Parathyroid adenoma (tissue), 2 donors: ENCODE results near the gene NEUROG2.
"Not testable (repeated sequence)": the region's sequence is repeated elsewhere in the genome, so short reads cannot be mapped to it uniquely, and the experiment has no call there.

ENCODE experiments used
- H2AFZ ChIP-seq: fragments of 300-600 bp; sonication (generic); one replicate; pipeline ENCODE4 v1.7.0; 2017; ENCODE audit warnings: antibody characterized with exemption, mild to moderate bottlenecking
- H3K27ac ChIP-seq: fragments of 300-600 bp; sonication (generic); one replicate; pipeline ENCODE4 v1.7.0; 2017
- H3K27me3 ChIP-seq: fragments of 300-600 bp; sonication (generic); one replicate; pipeline ENCODE4 v1.7.0; 2017; ENCODE audit warnings: low read length; ENCODE audit not compliant: control insufficient read depth, insufficient read depth
- H3K36me3 ChIP-seq: fragments of 300-600 bp; sonication (generic); one replicate; pipeline ENCODE4 v1.7.0; 2017; ENCODE audit warnings: low read length; ENCODE audit not compliant: control insufficient read depth, insufficient read depth
- H3K4me1 ChIP-seq: fragments of 300-600 bp; sonication (generic); one replicate; pipeline ENCODE4 v1.7.0; 2017; ENCODE audit warnings: control low read depth
- H3K4me2 ChIP-seq: fragments of 300-600 bp; sonication (generic); one replicate; pipeline ENCODE4 v1.7.0; 2017; ENCODE audit warnings: low read length
- H3K4me3 ChIP-seq: fragments of 300-600 bp; sonication (generic); one replicate; pipeline ENCODE4 v1.7.0; 2017; ENCODE audit warnings: low read depth, low read length
- H3K79me2 ChIP-seq: fragments of 300-600 bp; sonication (generic); one replicate; pipeline ENCODE4 v1.7.0; 2017; ENCODE audit warnings: control low read depth
- H3K9ac ChIP-seq: fragments of 300-600 bp; sonication (generic); one replicate; pipeline ENCODE4 v1.7.0; 2017; ENCODE audit warnings: mild to moderate bottlenecking
- H3K9me3 ChIP-seq: fragments of 300-600 bp; sonication (generic); one replicate; pipeline ENCODE4 v1.7.0; 2017; ENCODE audit warnings: low read length; ENCODE audit not compliant: control insufficient read depth
- TF ChIP-seq, protein P1 (sequence below): fragments of 300-600 bp; sonication (generic); IDR thresholded peaks from one replicate; pipeline ENCODE4 v1.7.0; 2017; ENCODE audit warnings: antibody characterized with exemption, mild to moderate bottlenecking
- donor health status: primary hyperparathyroidism.

NEUROG2 gene

DNA sequence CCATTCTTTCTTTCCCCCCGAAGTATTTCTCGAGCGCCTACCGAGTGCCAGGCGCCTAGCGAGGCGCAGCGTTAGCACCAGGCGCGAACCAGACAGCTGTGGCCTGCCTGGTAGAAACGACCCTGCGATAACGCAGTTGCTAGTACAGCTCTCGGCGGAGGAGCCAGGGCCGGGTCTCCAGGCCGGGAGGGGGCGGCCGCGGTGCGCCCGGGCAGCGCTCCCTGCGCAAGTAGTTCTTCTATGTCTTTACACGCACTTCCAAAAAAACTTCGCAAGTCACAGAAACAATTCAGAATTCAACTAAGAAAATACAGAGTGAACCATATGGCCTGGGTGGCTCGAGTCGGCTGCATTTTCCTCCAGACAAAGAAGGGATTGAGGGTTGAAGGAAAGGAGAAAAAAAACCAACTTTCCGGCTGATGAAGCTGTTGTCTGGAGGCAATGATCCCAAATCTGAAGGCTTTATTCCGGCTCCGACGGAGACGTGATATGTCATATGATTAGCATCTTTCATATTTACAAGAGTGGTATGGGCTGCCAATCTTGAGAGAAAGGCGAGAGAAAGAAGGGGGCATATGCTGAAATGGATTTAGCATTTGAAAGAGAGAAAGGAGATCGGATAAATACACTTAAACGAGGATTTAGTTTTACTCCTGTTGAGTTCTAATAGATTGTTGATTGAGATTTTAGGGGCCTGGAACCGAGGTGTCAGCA, 7.2 kb upstream of the NEUROG2 start:
- no peaks in the 10 kb centered on the region for H3K79me2 ChIP-seq
- TF ChIP-seq, protein P1, sequence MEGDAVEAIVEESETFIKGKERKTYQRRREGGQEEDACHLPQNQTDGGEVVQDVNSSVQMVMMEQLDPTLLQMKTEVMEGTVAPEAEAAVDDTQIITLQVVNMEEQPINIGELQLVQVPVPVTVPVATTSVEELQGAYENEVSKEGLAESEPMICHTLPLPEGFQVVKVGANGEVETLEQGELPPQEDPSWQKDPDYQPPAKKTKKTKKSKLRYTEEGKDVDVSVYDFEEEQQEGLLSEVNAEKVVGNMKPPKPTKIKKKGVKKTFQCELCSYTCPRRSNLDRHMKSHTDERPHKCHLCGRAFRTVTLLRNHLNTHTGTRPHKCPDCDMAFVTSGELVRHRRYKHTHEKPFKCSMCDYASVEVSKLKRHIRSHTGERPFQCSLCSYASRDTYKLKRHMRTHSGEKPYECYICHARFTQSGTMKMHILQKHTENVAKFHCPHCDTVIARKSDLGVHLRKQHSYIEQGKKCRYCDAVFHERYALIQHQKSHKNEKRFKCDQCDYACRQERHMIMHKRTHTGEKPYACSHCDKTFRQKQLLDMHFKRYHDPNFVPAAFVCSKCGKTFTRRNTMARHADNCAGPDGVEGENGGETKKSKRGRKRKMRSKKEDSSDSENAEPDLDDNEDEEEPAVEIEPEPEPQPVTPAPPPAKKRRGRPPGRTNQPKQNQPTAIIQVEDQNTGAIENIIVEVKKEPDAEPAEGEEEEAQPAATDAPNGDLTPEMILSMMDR, result no peak
- no peak overlapping the region for H3K4me2 ChIP-seq
- H3K4me3 ChIP-seq, result peak overlapping the region; percentile 1
- no peak overlapping the region for H3K27ac ChIP-seq
- no peaks in the 10 kb centered on the region for H3K36me3 ChIP-seq
- H3K9ac ChIP-seq, result no peak overlapping the region
- H3K9me3 ChIP-seq, result peaks cover under 1% of the 10 kb centered on the region
- H3K4me1 ChIP-seq, result no peaks in the 10 kb centered on the region
- no peak overlapping the region for H2AFZ ChIP-seq
- peaks cover 31% of the 10 kb centered on the region for H3K27me3 ChIP-seq

DNA sequence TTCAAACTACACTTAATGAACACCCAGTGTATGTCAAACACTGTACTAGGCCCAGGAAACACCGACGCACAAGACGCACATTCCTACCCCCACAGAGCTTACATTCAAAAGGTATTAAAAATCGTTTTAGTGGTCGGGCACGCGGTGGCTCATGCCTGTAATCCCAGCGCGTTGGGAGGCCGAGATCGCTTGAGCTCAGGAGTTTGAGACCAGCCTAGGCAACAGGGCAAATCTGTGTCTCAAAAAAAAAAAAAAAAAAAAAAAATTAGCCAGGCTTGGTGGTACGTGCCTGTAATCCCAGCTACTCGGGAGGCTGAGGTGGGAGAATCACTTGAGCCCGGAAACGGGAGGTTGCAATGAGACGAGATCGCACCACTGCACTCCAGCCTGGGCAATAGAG, 6.5 kb upstream of the NEUROG2 start:
- H3K4me1 ChIP-seq, H3K79me2 ChIP-seq: not testable (repeated sequence)
- peaks cover 38% of the 10 kb centered on the region for H3K27me3 ChIP-seq

DNA sequence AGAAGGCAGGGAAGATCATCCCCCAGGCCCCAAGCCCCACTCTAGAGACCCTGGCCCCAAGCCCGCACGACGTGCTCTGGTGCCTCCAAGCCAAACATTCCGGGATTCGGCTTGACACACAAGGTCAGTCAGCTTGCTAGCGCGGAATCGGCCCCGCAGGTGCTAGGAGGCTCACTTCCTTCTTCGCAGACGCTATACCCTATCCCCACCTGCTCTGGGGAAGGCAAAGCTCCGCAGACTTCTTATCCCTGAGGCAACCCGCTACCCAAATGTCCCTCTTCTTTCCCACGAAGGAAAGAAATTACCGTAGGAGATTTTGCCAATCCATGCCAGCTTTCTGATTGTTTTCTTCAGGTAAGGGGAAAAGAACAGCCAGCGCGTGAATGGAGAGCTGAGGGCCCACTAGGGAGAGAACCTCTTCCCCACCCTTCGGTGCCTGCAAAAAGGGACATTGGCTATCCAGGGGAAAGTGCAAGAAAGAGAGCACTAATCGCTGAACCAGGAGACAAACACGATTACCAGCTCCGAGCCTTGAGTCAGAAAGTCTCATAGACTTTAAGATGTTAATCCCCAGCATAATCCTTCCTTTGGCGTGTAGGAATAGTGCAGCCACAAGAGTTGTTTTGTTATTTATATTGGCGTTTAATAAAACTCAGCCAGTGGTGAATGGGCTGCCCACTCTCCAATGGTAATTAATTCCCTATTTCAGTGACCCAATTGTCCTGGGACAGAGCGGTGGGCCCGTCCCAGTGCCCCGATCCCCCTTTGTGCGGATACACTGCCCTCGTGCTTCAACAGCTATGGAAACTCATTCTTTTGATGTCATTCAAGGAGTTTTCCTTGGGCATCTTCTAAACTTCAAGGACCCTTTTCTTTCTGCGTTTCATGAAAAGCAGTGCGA, 5.4 kb upstream of the NEUROG2 start:
- peaks cover 5% of the 10 kb centered on the region for H3K9me3 ChIP-seq
- H2AFZ ChIP-seq, result no peak overlapping the region
- H3K36me3 ChIP-seq, result no peaks in the 10 kb centered on the region
- no peak overlapping the region for H3K4me2 ChIP-seq
- TF ChIP-seq, protein P1, result no peak
- H3K9ac ChIP-seq, result no peak overlapping the region
- no peak overlapping the region for H3K27ac ChIP-seq
- no peak overlapping the region for H3K4me3 ChIP-seq
- H3K79me2 ChIP-seq, result no peaks in the 10 kb centered on the region
- no peaks in the 10 kb centered on the region for H3K4me1 ChIP-seq
- H3K27me3 ChIP-seq, result peaks cover 42% of the 10 kb centered on the region

More for the DNA sequence above, 6.5 kb upstream of the NEUROG2 start:
- not testable (repeated sequence) for H3K9ac ChIP-seq, H3K4me2 ChIP-seq, H3K36me3 ChIP-seq, H2AFZ ChIP-seq, H3K4me3 ChIP-seq, H3K9me3 ChIP-seq, H3K27ac ChIP-seq

DNA sequence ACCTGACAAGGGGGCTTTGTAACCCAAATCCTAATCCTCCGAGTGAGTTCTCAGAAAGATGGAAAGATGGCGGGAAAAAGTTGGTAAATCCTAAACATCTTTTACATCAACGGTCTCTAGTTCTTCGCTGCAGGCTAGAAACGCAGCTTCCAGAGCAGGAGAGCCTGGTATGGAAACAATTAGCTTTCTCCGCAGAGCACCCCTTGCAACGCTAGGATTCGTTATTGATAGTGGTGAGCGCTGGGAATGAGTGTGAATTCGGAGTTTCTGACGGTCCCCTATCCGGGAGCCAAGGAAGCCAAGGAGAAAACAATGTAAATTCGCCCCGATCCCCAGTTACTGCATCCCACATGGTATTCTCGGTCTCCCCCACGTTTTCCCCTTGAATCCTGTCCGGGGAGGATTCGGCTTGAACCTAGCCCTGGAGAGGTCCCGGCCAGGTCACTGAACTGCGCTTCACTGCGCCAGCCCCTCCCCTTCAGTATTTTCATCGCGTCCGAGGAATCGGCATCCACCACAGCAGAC, 4.7 kb upstream of the NEUROG2 start:
- no peaks in the 10 kb centered on the region for H3K79me2 ChIP-seq
- H3K9ac ChIP-seq, result no peak overlapping the region
- TF ChIP-seq, protein P1, result no peak
- H3K27me3 ChIP-seq, result peaks cover 42% of the 10 kb centered on the region
- H3K27ac ChIP-seq, result no peak overlapping the region
- H3K9me3 ChIP-seq, result peaks cover 5% of the 10 kb centered on the region
- H3K4me3 ChIP-seq, result no peak overlapping the region
- H3K4me1 ChIP-seq, result no peaks in the 10 kb centered on the region
- no peaks in the 10 kb centered on the region for H3K36me3 ChIP-seq
- H2AFZ ChIP-seq, result no peak overlapping the region
- H3K4me2 ChIP-seq, result no peak overlapping the region
